Measurements from ENCODE around the gene ATP9B.

The ATP9B gene

DNA sequence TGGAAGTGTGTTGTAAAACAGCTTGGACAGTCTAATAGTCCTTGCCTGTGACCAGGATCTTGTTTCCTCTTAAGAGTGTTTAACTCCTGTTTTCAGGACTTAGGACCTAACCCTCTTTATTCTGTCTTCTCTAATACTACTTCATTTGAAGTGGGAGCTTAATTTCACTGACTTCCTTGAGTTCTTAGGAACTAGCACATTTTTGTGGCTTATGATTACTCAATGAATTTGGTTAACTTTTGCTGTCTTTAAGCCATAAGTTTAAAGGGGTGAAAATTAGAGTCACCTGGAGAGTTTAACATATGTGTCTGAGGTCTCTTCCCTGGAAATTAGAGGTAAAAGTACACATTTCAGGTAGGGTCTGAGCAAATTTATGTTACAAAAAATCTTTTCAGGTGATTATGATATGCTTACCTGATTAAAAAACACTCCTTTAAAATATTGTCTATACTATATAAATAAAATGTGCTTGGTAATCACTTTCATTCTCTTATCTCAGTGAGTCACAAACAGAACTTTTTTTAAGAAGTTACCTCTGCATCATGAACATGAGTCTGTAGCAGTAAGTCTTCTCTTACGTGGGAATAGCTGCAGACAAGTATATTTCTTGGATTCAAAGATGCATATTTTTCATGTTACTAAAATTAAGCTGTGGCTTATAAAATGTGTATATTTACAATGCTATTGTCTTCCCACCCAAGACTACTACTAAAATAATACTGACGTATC lies 52.7 kb downstream of the ATP9B start:
- TF ChIP-seq, protein P1, sequence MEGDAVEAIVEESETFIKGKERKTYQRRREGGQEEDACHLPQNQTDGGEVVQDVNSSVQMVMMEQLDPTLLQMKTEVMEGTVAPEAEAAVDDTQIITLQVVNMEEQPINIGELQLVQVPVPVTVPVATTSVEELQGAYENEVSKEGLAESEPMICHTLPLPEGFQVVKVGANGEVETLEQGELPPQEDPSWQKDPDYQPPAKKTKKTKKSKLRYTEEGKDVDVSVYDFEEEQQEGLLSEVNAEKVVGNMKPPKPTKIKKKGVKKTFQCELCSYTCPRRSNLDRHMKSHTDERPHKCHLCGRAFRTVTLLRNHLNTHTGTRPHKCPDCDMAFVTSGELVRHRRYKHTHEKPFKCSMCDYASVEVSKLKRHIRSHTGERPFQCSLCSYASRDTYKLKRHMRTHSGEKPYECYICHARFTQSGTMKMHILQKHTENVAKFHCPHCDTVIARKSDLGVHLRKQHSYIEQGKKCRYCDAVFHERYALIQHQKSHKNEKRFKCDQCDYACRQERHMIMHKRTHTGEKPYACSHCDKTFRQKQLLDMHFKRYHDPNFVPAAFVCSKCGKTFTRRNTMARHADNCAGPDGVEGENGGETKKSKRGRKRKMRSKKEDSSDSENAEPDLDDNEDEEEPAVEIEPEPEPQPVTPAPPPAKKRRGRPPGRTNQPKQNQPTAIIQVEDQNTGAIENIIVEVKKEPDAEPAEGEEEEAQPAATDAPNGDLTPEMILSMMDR (conservative IDR thresholded peaks at IDR 0.05; ENCODE audit: control insufficient read depth, insufficient read depth, low read depth, low read length) = no peak
- peak; percentile 39 for DNase-seq (ENCODE audit: low read depth)
- H3K4me3 ChIP-seq (ENCODE audit: control insufficient read depth, low read depth, low read length) = no peak overlapping the region

DNA sequence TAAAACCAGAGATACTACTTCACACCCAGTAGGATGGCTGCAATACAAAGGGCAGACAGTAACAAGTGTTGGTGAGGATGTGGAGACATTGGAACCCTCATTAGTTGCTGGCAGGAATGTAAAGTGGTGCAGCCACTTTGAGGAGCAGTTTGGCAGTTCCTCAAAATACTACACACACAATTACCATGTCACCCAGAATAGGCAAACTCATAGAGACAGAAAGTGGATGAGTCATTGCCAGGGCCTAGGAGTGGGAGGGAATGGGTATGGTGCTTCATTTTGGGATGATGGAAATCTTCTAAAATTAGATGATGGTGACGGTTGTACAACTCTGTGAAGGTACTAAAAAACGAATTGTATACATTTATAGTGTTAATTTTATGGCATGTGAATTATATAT lies 54.8 kb downstream of the ATP9B start:
- no peak overlapping the region for H3K4me3 ChIP-seq (ENCODE audit: control insufficient read depth, low read depth, low read length)
- TF ChIP-seq, protein P1 (conservative IDR thresholded peaks at IDR 0.05; ENCODE audit: control insufficient read depth, insufficient read depth, low read depth, low read length) = no peak
- peak; percentile 33 for DNase-seq (ENCODE audit: low read depth)

DNA sequence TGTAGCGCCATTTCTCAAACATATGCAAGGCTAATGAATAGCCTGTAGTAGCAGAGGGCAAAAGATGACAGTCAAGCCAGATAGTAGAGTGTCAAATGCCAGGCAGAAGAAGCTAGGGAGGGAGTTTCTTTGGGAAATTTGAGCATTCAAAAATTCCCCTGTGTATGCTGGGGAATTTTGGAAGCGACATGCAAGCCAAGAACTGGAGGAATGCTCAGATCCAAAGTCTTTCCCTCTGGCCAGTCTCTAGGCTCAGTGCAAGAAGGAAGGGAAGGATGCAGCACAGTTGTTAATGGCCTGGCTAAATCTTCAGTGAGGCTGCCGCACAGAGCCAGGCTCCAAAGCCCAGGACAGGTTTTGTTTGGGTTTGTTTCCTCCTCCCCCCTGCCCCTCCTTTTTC lies 59.9 kb downstream of the ATP9B start:
- TF ChIP-seq, protein P1 (conservative IDR thresholded peaks at IDR 0.05; ENCODE audit: control insufficient read depth, insufficient read depth, low read depth, low read length) = no peak
- DNase-seq (ENCODE audit: low read depth) = no peak
- H3K4me3 ChIP-seq (ENCODE audit: control insufficient read depth, low read depth, low read length) = no peak overlapping the region

DNA sequence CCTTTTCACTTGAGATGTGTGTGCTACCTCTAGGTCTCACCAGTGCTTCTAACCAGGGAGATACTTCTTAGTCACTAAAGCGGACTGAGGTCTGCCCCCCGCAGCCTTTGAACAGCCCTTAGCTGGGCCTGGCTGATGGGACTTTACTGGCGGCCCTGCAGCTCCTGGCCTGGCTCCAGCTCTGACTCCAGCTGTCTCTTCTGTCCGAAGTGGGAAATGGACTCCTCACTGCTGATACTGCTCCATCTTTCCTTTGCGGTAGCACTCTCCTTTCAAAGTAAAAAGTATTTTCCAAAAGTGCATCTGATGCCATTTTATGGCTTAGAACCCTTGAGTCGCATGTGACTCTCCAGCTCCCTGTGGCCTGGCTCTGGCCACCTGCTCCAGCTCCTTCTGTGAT lies 64.5 kb downstream of the ATP9B start:
- no peak for DNase-seq (ENCODE audit: low read depth)
- TF ChIP-seq, protein P1 (conservative IDR thresholded peaks at IDR 0.05; ENCODE audit: control insufficient read depth, insufficient read depth, low read depth, low read length) = no peak
- no peak overlapping the region for H3K4me3 ChIP-seq (ENCODE audit: control insufficient read depth, low read depth, low read length)

DNA sequence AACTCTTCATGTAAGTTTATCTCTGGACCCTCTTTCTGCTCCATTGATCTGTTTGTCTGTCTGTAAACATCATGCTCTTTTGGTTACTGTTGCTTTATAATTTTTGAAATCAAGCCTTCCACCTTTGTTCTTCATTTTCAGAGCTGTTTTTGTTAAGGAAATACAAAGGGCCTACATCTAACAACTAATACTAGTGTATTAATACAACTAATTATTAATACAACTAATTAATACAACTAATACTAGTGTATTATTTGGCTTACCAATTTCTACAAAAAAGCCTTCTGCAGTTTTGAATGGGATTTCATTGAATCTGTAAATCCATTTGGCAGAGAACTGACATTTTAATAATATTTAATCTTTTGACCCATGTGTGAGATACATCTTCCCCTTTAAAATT lies 66.7 kb downstream of the ATP9B start:
- no peak overlapping the region for H3K4me3 ChIP-seq (ENCODE audit: control insufficient read depth, low read depth, low read length)
- TF ChIP-seq, protein P1 (conservative IDR thresholded peaks at IDR 0.05; ENCODE audit: control insufficient read depth, insufficient read depth, low read depth, low read length) = no peak
- no peak for DNase-seq (ENCODE audit: low read depth)

DNA sequence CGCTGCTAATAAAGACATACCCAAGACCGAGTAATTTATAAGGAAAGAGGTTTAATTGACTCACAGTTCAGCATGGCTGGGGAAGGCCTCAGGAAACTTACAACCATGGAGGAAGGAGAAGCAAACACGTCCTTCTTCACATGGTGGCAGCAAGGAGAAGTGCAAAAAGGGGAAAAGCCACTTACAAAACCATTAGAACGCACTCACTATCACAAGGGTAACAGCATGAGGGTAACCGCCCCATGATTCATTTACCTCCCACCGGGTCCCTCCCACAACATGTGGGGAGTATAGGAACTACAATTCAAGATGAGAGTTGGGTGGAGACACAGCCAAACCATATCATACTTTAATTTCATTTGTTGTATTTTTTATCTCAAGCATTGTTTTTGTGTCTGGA lies 67.5 kb downstream of the ATP9B start:
- DNase-seq (ENCODE audit: low read depth) = peak; percentile 20
- H3K4me3 ChIP-seq (ENCODE audit: control insufficient read depth, low read depth, low read length) = no peak overlapping the region
- TF ChIP-seq, protein P1 (conservative IDR thresholded peaks at IDR 0.05; ENCODE audit: control insufficient read depth, insufficient read depth, low read depth, low read length) = no peak
